Right atrium auricular region (tissue), 2 donors: ENCODE results near the gene TREM1. TPM values are rescaled to one million over a fixed set of nuclear protein-coding genes. Genes with fewer than 3 reads are reported as not detected.

Source experiments
- DNase-seq: peaks from one replicate; pipeline ENCODE4 v3.0.0-alpha.2; 2019; ENCODE audit warnings: low spot score
- H3K27ac ChIP-seq, 2 donors: fragments of 200-600 bp; sonication (generic); 1 replicate in 1 of 2; 2 replicates in 1 of 2; pipeline ENCODE4 v1.5.1; 2016 to 2019
- H3K27me3 ChIP-seq, 2 donors: fragments of 200-600 bp; sonication (generic); one replicate each; pipeline versions ENCODE4 v1.5.1 to v1.6.0; 2017 to 2019
- H3K36me3 ChIP-seq: fragments of 200-600 bp; sonication (generic); one replicate; pipeline ENCODE4 v1.5.1; 2016
- H3K4me1 ChIP-seq, 2 donors: fragments of 200-600 bp; sonication (generic); one replicate each; pipeline versions ENCODE4 v1.5.1 to v1.6.0; 2017 to 2019
- H3K4me3 ChIP-seq, 2 donors: fragments of 200-600 bp; sonication (generic); 1 replicate in 1 of 2; 2 replicates in 1 of 2; pipeline ENCODE4 v1.5.1; 2017 to 2019; ENCODE audit warnings: mild to moderate bottlenecking in 1 of 2, moderate library complexity in 1 of 2
- H3K9me3 ChIP-seq, 2 donors: fragments of 200-600 bp; sonication (generic); one replicate each; pipeline ENCODE4 v1.5.1; 2019
- CTCF ChIP-seq, 2 donors: fragments of 200-600 bp; sonication (generic); IDR thresholded peaks; one replicate each; pipeline ENCODE4 v1.5.1; 2019; ENCODE audit warnings: antibody characterized with exemption in 2 of 2
- total RNA-seq, 2 donors: library from RNA; depleted of rRNA; stranded (reverse); fragments of >200 nt; gene quantifications; one replicate each; pipeline ENCODE4 v1.1.0, GENCODE V29; 2016

The TREM1 gene
- total RNA-seq, 2 donors from 2014 or later = 2.9 TPM; not detected in 1

GRCh38 chr6:41280381-41281057 is 6.0 kb downstream of the TREM1 start:
- H3K9me3 ChIP-seq = no peaks in the 10 kb centered on the region
- no peaks in the 10 kb centered on the region for H3K27me3 ChIP-seq
- H3K36me3 ChIP-seq = no peaks in the 10 kb centered on the region
- H3K4me1 ChIP-seq = no peaks in the 10 kb centered on the region
- TF ChIP-seq CTCF (IDR thresholded peaks at IDR 0.05) = no peak
- H3K4me3 ChIP-seq = no peak overlapping the region
- DNase-seq = no peak
- no peak overlapping the region for H3K27ac ChIP-seq

- Histone ChIP-seq H3K27ac (no peak overlapping the region), H3K27me3 (no peaks in the 10 kb centered on the region), H3K4me1 (no peaks in the 10 kb centered on the region), H3K9me3 (no peaks in the 10 kb centered on the region), H3K4me3 (no peak overlapping the region), H3K36me3 (no peaks in the 10 kb centered on the region)
- peak in 1 of 2 donors; percentile 63 for TF ChIP-seq CTCF (IDR thresholded peaks at IDR 0.05)
- DNase-seq = no peak
Observed at GRCh38 chr6:41278699-41279405, 7.6 kb downstream of the TREM1 start.

GRCh38 chr6:41277605-41278004 is 8.9 kb downstream of the TREM1 start:
- Histone ChIP-seq H3K27me3 (no peaks in the 10 kb centered on the region), H3K36me3 (no peaks in the 10 kb centered on the region), H3K9me3 (no peaks in the 10 kb centered on the region), H3K4me3 (no peak overlapping the region), H3K27ac (no peak overlapping the region), H3K4me1 (no peaks in the 10 kb centered on the region)
- no peak for TF ChIP-seq CTCF (IDR thresholded peaks at IDR 0.05)
- DNase-seq = no peak

GRCh38 chr6:41275489-41275888 is 11.0 kb downstream of the TREM1 start:
- H3K4me3 ChIP-seq = no peak overlapping the region
- no peak overlapping the region for H3K27ac ChIP-seq

GRCh38 chr6:41274256-41274655 is 12.2 kb downstream of the TREM1 start:
- no peak for DNase-seq
- no peaks in the 10 kb centered on the region for H3K27me3 ChIP-seq
- no peak for TF ChIP-seq CTCF (IDR thresholded peaks at IDR 0.05)
- H3K27ac ChIP-seq = no peak overlapping the region
- no peaks in the 10 kb centered on the region for H3K36me3 ChIP-seq
- no peaks in the 10 kb centered on the region for H3K9me3 ChIP-seq
- no peak overlapping the region for H3K4me3 ChIP-seq
- no peaks in the 10 kb centered on the region for H3K4me1 ChIP-seq

More at GRCh38 chr6:41275489-41275888, 11.0 kb downstream of the TREM1 start:
- Histone ChIP-seq H3K36me3 (no peaks in the 10 kb centered on the region), H3K27me3 (no peaks in the 10 kb centered on the region), H3K4me1 (no peaks in the 10 kb centered on the region), H3K9me3 (no peaks in the 10 kb centered on the region)
- DNase-seq = no peak
- no peak for TF ChIP-seq CTCF (IDR thresholded peaks at IDR 0.05)
